ENCODE measurements around the gene TMEM119. TPM values are rescaled to one million over a fixed set of nuclear protein-coding genes. Genes with fewer than 3 reads are reported as not detected.

The TMEM119 gene
- total and polyA plus RNA-seq, 2 of the 8 experiments (the other 6 are each of a cell fraction or from before 2014, with no cell fraction given), result 0.35 to 0.61 TPM

DNA sequence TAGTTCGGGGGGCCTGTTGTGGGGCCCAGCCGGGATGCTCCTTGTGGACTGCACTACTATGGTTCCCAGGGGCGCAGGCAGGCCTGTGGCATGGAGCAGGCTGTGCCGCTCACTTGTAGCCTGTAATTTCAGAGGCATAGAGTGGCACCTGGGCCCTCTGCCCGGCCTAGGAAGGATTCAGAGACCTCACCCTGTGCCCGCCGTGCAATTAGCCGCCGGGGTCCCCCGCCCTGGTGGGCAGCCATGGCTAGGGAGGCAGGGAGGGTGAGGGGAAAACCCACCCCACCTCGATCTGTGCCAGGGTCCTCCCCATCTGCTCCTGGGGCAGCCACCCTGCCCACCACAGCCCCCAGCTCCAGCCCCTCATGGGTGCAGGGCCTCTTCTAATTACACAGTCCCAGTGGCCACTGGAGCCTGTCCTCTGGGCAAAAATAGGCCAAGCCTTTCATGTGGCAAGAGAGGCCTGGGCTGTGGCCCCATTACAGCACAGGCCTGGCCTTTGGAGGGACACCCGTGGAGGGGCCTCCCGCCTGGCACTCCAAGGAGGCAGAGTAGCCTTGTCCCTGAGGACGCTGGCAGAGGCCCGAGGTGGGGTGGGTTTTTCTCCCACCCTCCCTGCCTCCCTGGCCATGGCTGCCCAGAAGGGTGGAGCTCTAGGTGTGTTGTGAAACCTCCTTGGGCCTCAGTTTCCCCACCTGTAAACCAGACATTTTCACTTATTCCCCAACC, 5.3 kb upstream of the TMEM119 start:
- Histone ChIP-seq H3K4ac (replicated peaks; ENCODE audit: insufficient read length, low read depth, low read length) (no peak overlapping the region), H3K9ac (replicated peaks in 1 of 4; ENCODE audit: extremely low read depth in 1 of 4, low read depth in 3 of 4, low read length in 3 of 4) (no peak overlapping the region), H3K18ac (ENCODE audit: extremely low read depth, low read length) (no peak overlapping the region), H2BK5ac (ENCODE audit: low read depth, low read length) (no peak overlapping the region), H3K9me3 (ENCODE audit: insufficient read depth in 2 of 2, low read depth in 1 of 2, low read length in 1 of 2) (no peaks in the 10 kb centered on the region), H2AFZ (ENCODE audit: low read length) (no peak overlapping the region), H2BK20ac (ENCODE audit: low read length) (no peak overlapping the region), H4K20me1 (replicated peaks in 1 of 2; ENCODE audit: control insufficient read depth in 1 of 2, insufficient read depth in 2 of 2, low read length in 2 of 2) (no peaks in the 10 kb centered on the region), H3K36me3 (ENCODE audit: control insufficient read depth in 2 of 4, insufficient read depth in 4 of 4, low read length in 3 of 4) (no peaks in the 10 kb centered on the region), H2BK120ac (replicated peaks; ENCODE audit: low read depth, low read length) (no peak overlapping the region), H3K4me3 (ENCODE audit: extremely low read depth in 1 of 4, insufficient read depth in 2 of 4, low read depth in 3 of 4, low read length in 4 of 4) (no peak overlapping the region), H3K14ac (ENCODE audit: insufficient read length) (no peak overlapping the region), H3K4me1 (replicated peaks in 1 of 4; ENCODE audit: control insufficient read depth in 3 of 4, insufficient read depth in 4 of 4, low read length in 3 of 4) (peaks cover 0 to 4% (median 0%) of the 10 kb centered on the region in 4 experiments; a peak in 2 of 7 replicates), H2AK5ac (ENCODE audit: low read depth, low read length) (no peak overlapping the region), H3K79me1 (ENCODE audit: low read depth, low read length) (no peaks in the 10 kb centered on the region), H3K27ac (ENCODE audit: low read depth, low read length) (no peak overlapping the region), H2BK15ac (ENCODE audit: low read length) (peak overlapping the region; percentile 40; the same call in 1 of the 2 replicates), H3K27me3 (replicated peaks in 1 of 4; ENCODE audit: control insufficient read depth in 3 of 4, extremely low read depth in 1 of 4, insufficient read depth in 3 of 4, low read length in 3 of 4) (no peaks in the 10 kb centered on the region), H3K23me2 (ENCODE audit: low read depth, low read length) (peaks cover 9% of the 10 kb centered on the region; the same call in 1 of the 2 replicates), H3K23ac (ENCODE audit: insufficient read length) (no peak overlapping the region), H4K91ac (replicated peaks; ENCODE audit: insufficient read length, low read length) (no peak overlapping the region), H3K56ac (replicated peaks; ENCODE audit: insufficient read length, low read depth, low read length) (no peak overlapping the region), H4K5ac (ENCODE audit: insufficient read length, low read depth, low read length) (no peak overlapping the region), H4K8ac (ENCODE audit: extremely low read depth, insufficient read depth, low read length) (no peak overlapping the region), H3K79me2 (ENCODE audit: control insufficient read depth in 1 of 2, insufficient read depth in 2 of 2, low read length in 2 of 2) (no peaks in the 10 kb centered on the region), H2BK12ac (ENCODE audit: low read depth, low read length) (peak overlapping the region; percentile 68; the same call in 1 of the 2 replicates), H3K4me2 (ENCODE audit: insufficient read depth in 1 of 2, low read depth in 2 of 2, low read length in 2 of 2) (no peak overlapping the region)
- WGBS, 2 experiments (ENCODE audit: extremely low coverage in 1 of 2, insufficient coverage in 1 of 2, insufficient read length in 1 of 2, insufficient replicate concordance in 2 of 2, low coverage in 1 of 2, low lambda C conversion rate in 2 of 2, missing lambda C conversion rate in 1 of 2), result 90% methylated on average over 10 of the region's 15 CpGs; no CpG with 5 or more reads in 1 of the 2 experiments
- POLR2A ChIA-PET (ENCODE audit: partially characterized antibody), result interaction anchor here (1.0 to 1.3 kb wide), 2 partner anchors 9 to 15 kb away, joined by 3 read pairs; no protein-coding TSS in a partner anchor
- no peak for DNase-seq (ENCODE audit: low read depth in 1 of 2, low spot score in 2 of 2)
- no peak for FAIRE-seq
- CTCF ChIA-PET (ENCODE audit: partially characterized antibody), result interaction anchor here (1.7 to 22.5 kb wide), 3 partner anchors 10 to 37 kb away, joined by 10 to 523 read pairs (median 63); partner anchors contain the start of genes ISCU and SART3
- no peak for TF ChIP-seq EGR1 (IDR thresholded peaks at IDR 0.05; ENCODE audit: borderline replicate concordance, low read depth, low read length)
- TF ChIP-seq ZNF274 (IDR thresholded peaks at IDR 0.05; ENCODE audit: borderline replicate concordance, extremely low read depth, low read length), result no peak
- no peak for TF ChIP-seq SIX5 (IDR thresholded peaks at IDR 0.05; ENCODE audit: low read depth, low read length)
- TF ChIP-seq BCL11A (IDR thresholded peaks at IDR 0.05; ENCODE audit: low read depth in 2 of 2, low read length in 2 of 2), result no peak
- no peak for TF ChIP-seq SP4 (IDR thresholded peaks at IDR 0.05; ENCODE audit: low read length)
- no peak for TF ChIP-seq CHD1 (IDR thresholded peaks at IDR 0.05; ENCODE audit: low read depth, low read length)
- TF ChIP-seq TAF7 (optimal IDR thresholded peaks at IDR 0.05; ENCODE audit: borderline replicate concordance, low read depth, low read length), result no peak
- no peak for TF ChIP-seq POLR2A (IDR thresholded peaks at IDR 0.05; ENCODE audit: control extremely low read depth in 1 of 2, low read depth in 2 of 2, low read length in 2 of 2)
- no peak for TF ChIP-seq RXRA (IDR thresholded peaks at IDR 0.05; ENCODE audit: insufficient read depth, low read depth, low read length)
- TF ChIP-seq RFX5 (IDR thresholded peaks at IDR 0.05; ENCODE audit: borderline replicate concordance, low read depth, low read length), result no peak
- TF ChIP-seq CBX8 (IDR thresholded peaks at IDR 0.05; ENCODE audit: borderline replicate concordance, low read depth, low read length), result no peak
- TF ChIP-seq BRCA1 (IDR thresholded peaks at IDR 0.05; ENCODE audit: low read depth, low read length), result no peak
- TF ChIP-seq YY1 (IDR thresholded peaks at IDR 0.05; ENCODE audit: low read depth, low read length), result no peak
